Right lobe of liver (tissue), 4 donors: ENCODE measurements around the gene OPCML.

ENCODE experiments used
- CTCF ChIP-seq, 4 donors: fragments of 200-600 bp in 3 of 4; fragments of 450-650 bp in 1 of 4; IDR thresholded peaks; one replicate each; pipeline versions ENCODE4 v1.5.1 to v1.8.0; 2016 to 2022; ENCODE audit warnings: antibody characterized with exemption in 4 of 4, mild to moderate bottlenecking in 2 of 4
- POLR2A ChIP-seq: fragments of 450-650 bp; IDR thresholded peaks from one replicate; pipeline ENCODE4 v1.6.1; 2017; ENCODE audit warnings: antibody characterized with exemption, mild to moderate bottlenecking
- donor health status: DM: no; HTN: no; CAD: no.
- donor health status: DM: no; HTN: no; CAD: no.
- donor health status: DM: no; HTN: yes; CAD: no.

GRCh38 chr11:132898021-132898420, 634.3 kb downstream of the OPCML start:
- TF ChIP-seq CTCF (IDR thresholded peaks at IDR 0.05) (no peak), POLR2A (no peak)
